WTC11 (cell line): Measurements from ENCODE around the gene C2orf49. TPM values are rescaled to one million over a fixed set of nuclear protein-coding genes. Genes with fewer than 3 reads are reported as not detected.

ENCODE experiments used
- ATAC-seq: fragments of 200-7000 bp; cut with Tn5 transposase; 2 replicates; pipeline ENCODE4 v1.10.0; 2021; ENCODE audit warnings: mild to moderate bottlenecking, moderate library complexity
- CTCF ChIA-PET: fragments of 300-600 bp; sonication (Branson Sonifier 250); formaldehyde crosslinking; loops from one replicate; lab custom pipeline; 2021; ENCODE audit warnings: antibody characterized with exemption; lab: Charles Lee
- POLR2A ChIA-PET: fragments of 350-600 bp; sonication (Branson Sonifier 250); formaldehyde crosslinking; loops from one replicate; lab custom pipeline; 2021; ENCODE audit warnings: antibody characterized with exemption; lab: Charles Lee
- DNase-seq: peaks from one replicate; pipeline ENCODE4 v3.0.0; 2021; ENCODE audit warnings: low spot score
- H3K27ac Mint-ChIP-seq: 2 replicates; pipeline ENCODE4 v1.8.0; 2021; ENCODE audit warnings: mixed read lengths
- H3K27me3 Mint-ChIP-seq: 2 replicates; pipeline ENCODE4 v1.8.0; 2021; ENCODE audit warnings: low read depth, mild to moderate bottlenecking, moderate library complexity, mixed read lengths
- H3K36me3 Mint-ChIP-seq: 2 replicates; pipeline ENCODE4 v1.8.0; 2021; ENCODE audit warnings: mixed read lengths
- H3K4me1 Mint-ChIP-seq: 2 replicates; pipeline ENCODE4 v1.8.0; 2022; ENCODE audit warnings: mixed read lengths
- H3K4me3 Mint-ChIP-seq: 2 replicates; pipeline ENCODE4 v1.8.0; 2021; ENCODE audit warnings: mild to moderate bottlenecking, moderate library complexity, mixed read lengths
- H3K9me3 Mint-ChIP-seq: 2 replicates; pipeline ENCODE4 v1.8.0; 2021; ENCODE audit warnings: mixed read lengths
- CDX4 ChIP-seq: fragments of 250-450 bp; sonication (Bioruptor Pico); IDR thresholded peaks from 2 replicates; pipeline ENCODE4 v1.9.0; 2021; ENCODE audit warnings: moderate library complexity, mild to moderate bottlenecking, inconsistent platforms, borderline replicate concordance
- CREM ChIP-seq: sonication (generic); formaldehyde crosslinking; IDR thresholded peaks from 2 replicates; pipeline ENCODE4 v1.8.1; 2022; ENCODE audit warnings: mild to moderate bottlenecking, missing genetic modification reagents, moderate library complexity
- CTCF ChIP-seq: fragments of 200-600 bp; IDR thresholded peaks from 2 replicates; pipeline ENCODE4 v1.8.0; 2022; ENCODE audit warnings: antibody characterized with exemption
- E2F4 ChIP-seq: sonication (generic); formaldehyde crosslinking; IDR thresholded peaks from 2 replicates; pipeline ENCODE4 v1.8.1; 2022; ENCODE audit warnings: low read depth, mild to moderate bottlenecking, moderate library complexity, missing genetic modification reagents, borderline replicate concordance
- ERG ChIP-seq: fragments of 250-450 bp; sonication (Bioruptor Pico); IDR thresholded peaks from 2 replicates; pipeline ENCODE4 v1.8.0; 2021; ENCODE audit warnings: mild to moderate bottlenecking
- ESRRA ChIP-seq: sonication (generic); formaldehyde crosslinking; IDR thresholded peaks from 2 replicates; pipeline ENCODE4 v1.8.1; 2022; ENCODE audit warnings: mild to moderate bottlenecking, missing genetic modification reagents, borderline replicate concordance
- MLX ChIP-seq: sonication (generic); formaldehyde crosslinking; IDR thresholded peaks from 2 replicates; pipeline ENCODE4 v1.8.1; 2023; ENCODE audit warnings: mild to moderate bottlenecking, missing genetic modification reagents, moderate library complexity
- NFATC4 ChIP-seq: fragments of 250-450 bp; sonication (Bioruptor Pico); IDR thresholded peaks from 2 replicates; pipeline ENCODE4 v1.9.0; 2021; ENCODE audit warnings: mild to moderate bottlenecking
- NR1H2 ChIP-seq: sonication (generic); formaldehyde crosslinking; IDR thresholded peaks from 2 replicates; pipeline ENCODE4 v1.9.0; 2021; ENCODE audit warnings: mild to moderate bottlenecking, moderate library complexity, missing genetic modification reagents
- USF2 ChIP-seq: sonication (generic); formaldehyde crosslinking; IDR thresholded peaks from 2 replicates; pipeline ENCODE4 v1.8.1; 2023; ENCODE audit warnings: mild to moderate bottlenecking, missing genetic modification reagents, moderate library complexity
- ZMAT4 ChIP-seq: fragments of 250-450 bp; sonication (Bioruptor Pico); IDR thresholded peaks from 2 replicates; pipeline ENCODE4 v1.9.0; 2021; ENCODE audit warnings: mild to moderate bottlenecking
- ZNF121 ChIP-seq: sonication (generic); formaldehyde crosslinking; IDR thresholded peaks from 2 replicates; pipeline ENCODE4 v1.8.0; 2023; ENCODE audit warnings: missing genetic modification reagents
- ZNF281 ChIP-seq: sonication (generic); formaldehyde crosslinking; IDR thresholded peaks from 2 replicates; pipeline ENCODE4 v1.8.0; 2023; ENCODE audit warnings: mild to moderate bottlenecking, missing genetic modification reagents
- ZNF416 ChIP-seq: fragments of 250-450 bp; sonication (Bioruptor Pico); IDR thresholded peaks from 2 replicates; pipeline ENCODE4 v1.9.0; 2021; ENCODE audit warnings: mild to moderate bottlenecking, inconsistent platforms
- ZNF671 ChIP-seq: fragments of 250-450 bp; sonication (Bioruptor Pico); IDR thresholded peaks from 2 replicates; pipeline ENCODE4 v1.8.0; 2021; ENCODE audit warnings: mild to moderate bottlenecking
- total RNA-seq: library from RNA; stranded (reverse); gene quantifications from 3 replicates; pipeline ENCODE4 v1.2.3, GENCODE V29; 2021

Gene C2orf49
- total RNA-seq, 1 experiment from 2014 or later = 15.9 TPM

- TF ChIP-seq ZNF281 (CRISPR knock-in tag) = no peak
- TF ChIP-seq E2F4 = no peak
- no peak for TF ChIP-seq ZNF671
Measured at GRCh38 chr2:105364436-105365139, 27.2 kb downstream of the C2orf49 start (continued).

- H3K4me1 Mint-ChIP-seq = peaks cover 2% of the 10 kb centered on the region; the same call in 1 of the 2 replicates
- no peak overlapping the region for H3K27ac Mint-ChIP-seq
- no peak overlapping the region for H3K4me3 Mint-ChIP-seq
- DNase-seq (no peak), ATAC-seq (no peak)
- CTCF ChIA-PET = no interaction called here
- TF ChIP-seq ZMAT4 (no peak), ERG (no peak), CDX4 (CRISPR knock-in tag) (no peak), MLX (no peak), CREM (CRISPR knock-in tag) (no peak), NR1H2 (no peak), ZNF671 (no peak), ZNF121 (CRISPR knock-in tag) (no peak), ESRRA (CRISPR knock-in tag) (no peak), NFATC4 (CRISPR knock-in tag) (no peak), USF2 (CRISPR knock-in tag) (no peak), ZNF416 (CRISPR knock-in tag) (no peak), CTCF (no peak)
- peaks cover 32% of the 10 kb centered on the region for H3K36me3 Mint-ChIP-seq
- no peaks in the 10 kb centered on the region for H3K27me3 Mint-ChIP-seq
- POLR2A ChIA-PET = no interaction called here
- H3K9me3 Mint-ChIP-seq = no peaks in the 10 kb centered on the region
Measured at GRCh38 chr2:105365206-105365605, 27.9 kb downstream of the C2orf49 start.
